Activated T-helper 17 cell treated with anti-CD3 and anti-CD28 coated beads, Interleukin-2, amount 50 U/mL, for 72 hours (primary cell): Measurements from ENCODE around the gene TEKT4. TPM values are rescaled to one million over a fixed set of nuclear protein-coding genes. Genes with fewer than 3 reads are reported as not detected.
"Not testable (repeated sequence)": the region's sequence is repeated elsewhere in the genome, so short reads cannot be mapped to it uniquely, and the experiment has no call there.

Experiments used
- ATAC-seq: fragments of 150-1000 bp; cut with Tn5 transposase; replicated peaks from 2 replicates; pipeline ENCODE4 v1.10.0; 2021; ENCODE audit warnings: mild to moderate bottlenecking, moderate library complexity
- H3K27ac Mint-ChIP-seq: one replicate; pipeline ENCODE4 v1.8.0; 2022; ENCODE audit warnings: mixed read lengths
- H3K27me3 Mint-ChIP-seq: one replicate; pipeline ENCODE4 v1.8.0; 2022; ENCODE audit warnings: mixed read lengths
- H3K36me3 Mint-ChIP-seq: one replicate; pipeline ENCODE4 v1.8.0; 2022; ENCODE audit warnings: low read depth, mild to moderate bottlenecking, mixed read lengths
- H3K4me1 Mint-ChIP-seq: one replicate; pipeline ENCODE4 v1.8.0; 2022; ENCODE audit warnings: mixed read lengths
- H3K4me3 Mint-ChIP-seq: one replicate; pipeline ENCODE4 v1.8.0; 2022; ENCODE audit warnings: mild to moderate bottlenecking, mixed read lengths
- H3K9me3 Mint-ChIP-seq: one replicate; pipeline ENCODE4 v1.8.0; 2022; ENCODE audit warnings: mixed read lengths
- total RNA-seq, 2 donors: library from RNA; stranded (reverse); gene quantifications; one replicate each; pipeline ENCODE4 v1.2.3, GENCODE V29; 2022

Gene TEKT4, protein sequence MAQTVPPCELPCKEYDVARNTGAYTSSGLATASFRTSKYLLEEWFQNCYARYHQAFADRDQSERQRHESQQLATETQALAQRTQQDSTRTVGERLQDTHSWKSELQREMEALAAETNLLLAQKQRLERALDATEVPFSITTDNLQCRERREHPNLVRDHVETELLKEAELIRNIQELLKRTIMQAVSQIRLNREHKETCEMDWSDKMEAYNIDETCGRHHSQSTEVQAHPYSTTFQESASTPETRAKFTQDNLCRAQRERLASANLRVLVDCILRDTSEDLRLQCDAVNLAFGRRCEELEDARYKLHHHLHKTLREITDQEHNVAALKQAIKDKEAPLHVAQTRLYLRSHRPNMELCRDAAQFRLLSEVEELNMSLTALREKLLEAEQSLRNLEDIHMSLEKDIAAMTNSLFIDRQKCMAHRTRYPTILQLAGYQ
- not detected for total RNA-seq

DNA sequence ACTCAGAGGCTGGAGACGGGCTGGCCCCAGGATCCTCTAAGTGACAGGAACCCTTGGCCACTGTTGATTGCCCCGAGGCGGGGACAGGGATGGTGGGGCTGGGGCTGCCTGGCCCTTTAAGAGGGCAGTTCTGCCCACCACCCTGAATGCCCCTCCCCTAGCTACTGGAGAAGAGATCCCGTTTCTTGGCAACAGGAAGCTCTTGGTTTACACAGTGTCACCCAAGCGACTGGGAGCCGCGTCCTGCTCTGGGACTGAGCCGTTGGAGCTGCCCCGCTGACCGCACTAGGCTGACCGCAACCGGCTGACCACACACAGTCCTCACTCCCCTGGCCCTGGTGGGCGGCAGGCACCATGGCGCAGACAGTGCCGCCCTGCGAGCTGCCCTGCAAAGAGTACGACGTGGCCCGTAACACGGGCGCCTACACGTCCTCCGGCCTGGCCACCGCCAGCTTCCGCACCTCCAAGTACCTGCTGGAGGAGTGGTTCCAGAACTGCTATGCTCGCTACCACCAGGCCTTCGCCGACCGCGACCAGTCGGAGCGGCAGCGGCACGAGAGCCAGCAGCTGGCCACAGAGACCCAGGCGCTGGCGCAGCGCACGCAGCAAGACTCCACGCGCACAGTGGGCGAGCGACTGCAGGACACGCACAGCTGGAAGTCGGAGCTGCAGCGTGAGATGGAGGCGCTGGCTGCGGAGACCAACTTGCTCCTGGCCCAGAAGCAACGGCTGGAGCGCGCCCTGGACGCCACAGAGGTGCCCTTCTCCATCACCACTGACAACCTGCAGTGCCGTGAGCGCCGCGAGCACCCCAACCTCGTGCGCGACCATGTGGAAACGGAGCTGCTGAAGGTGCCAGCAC, at the start of gene TEKT4:
Gene TEKT4, plus strand, starts transcription at position 205 of the 862 bp plus-strand sequence. Its CDS starts 150 bp downstream, at position 355.
- H3K36me3 Mint-ChIP-seq: no peaks in the 10 kb centered on the region
- ATAC-seq: no peak
- H3K4me1 Mint-ChIP-seq: no peaks in the 10 kb centered on the region
- H3K27ac Mint-ChIP-seq: no peak within 1 kb of the TSS
- peaks cover 6% of the 10 kb centered on the region for H3K27me3 Mint-ChIP-seq
- H3K4me3 Mint-ChIP-seq: no peak within 1 kb of the TSS
- no peaks in the 10 kb centered on the region for H3K9me3 Mint-ChIP-seq

DNA sequence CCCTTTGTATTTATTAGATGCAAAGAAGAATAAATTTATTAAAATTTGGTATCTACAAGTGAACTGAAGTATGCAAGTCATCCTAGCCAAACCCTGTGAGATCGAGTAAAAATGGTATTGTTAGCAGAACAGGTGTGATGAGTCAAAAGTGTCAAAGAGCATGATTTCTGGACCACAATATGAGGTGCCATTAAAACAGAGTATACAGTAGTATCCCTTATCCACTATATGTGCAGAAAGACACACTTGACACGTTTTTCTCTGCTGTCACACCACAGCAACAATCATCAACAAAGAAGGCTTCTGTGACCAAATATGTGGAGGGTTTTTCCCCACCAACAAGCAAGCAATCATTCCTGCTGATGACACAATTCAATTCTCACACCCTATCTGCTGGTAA, 32.0 kb upstream of the TEKT4 start:
- H3K9me3 Mint-ChIP-seq, H3K27ac Mint-ChIP-seq, H3K4me3 Mint-ChIP-seq, ATAC-seq, H3K4me1 Mint-ChIP-seq, H3K36me3 Mint-ChIP-seq, H3K27me3 Mint-ChIP-seq: not testable (repeated sequence)

DNA sequence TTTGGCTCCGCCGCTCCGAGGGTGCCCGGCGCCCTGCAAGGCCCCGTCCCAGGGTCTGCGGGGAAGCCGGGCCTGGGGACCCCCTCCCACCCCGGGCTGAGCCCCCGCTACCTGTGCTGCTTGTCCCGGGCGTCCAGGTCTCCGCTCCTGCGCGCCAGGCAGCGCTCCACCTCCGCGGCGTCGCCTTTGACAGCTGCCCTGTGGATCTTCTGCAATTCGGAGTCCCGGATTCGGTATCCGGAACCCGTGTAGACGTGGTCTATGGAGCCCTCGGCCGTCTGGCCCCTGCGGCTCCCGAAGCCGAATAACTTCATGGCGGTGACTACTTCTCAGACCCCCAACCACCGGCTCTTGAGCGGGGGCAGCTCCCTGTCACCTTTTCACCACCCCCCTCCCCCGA, 14.4 kb upstream of the TEKT4 start:
- H3K4me3 Mint-ChIP-seq: peak overlapping the region; percentile 29
- H3K27ac Mint-ChIP-seq, H3K9me3 Mint-ChIP-seq, H3K36me3 Mint-ChIP-seq, H3K4me1 Mint-ChIP-seq, ATAC-seq: not testable (repeated sequence)
- peaks cover 22% of the 10 kb centered on the region for H3K27me3 Mint-ChIP-seq

DNA sequence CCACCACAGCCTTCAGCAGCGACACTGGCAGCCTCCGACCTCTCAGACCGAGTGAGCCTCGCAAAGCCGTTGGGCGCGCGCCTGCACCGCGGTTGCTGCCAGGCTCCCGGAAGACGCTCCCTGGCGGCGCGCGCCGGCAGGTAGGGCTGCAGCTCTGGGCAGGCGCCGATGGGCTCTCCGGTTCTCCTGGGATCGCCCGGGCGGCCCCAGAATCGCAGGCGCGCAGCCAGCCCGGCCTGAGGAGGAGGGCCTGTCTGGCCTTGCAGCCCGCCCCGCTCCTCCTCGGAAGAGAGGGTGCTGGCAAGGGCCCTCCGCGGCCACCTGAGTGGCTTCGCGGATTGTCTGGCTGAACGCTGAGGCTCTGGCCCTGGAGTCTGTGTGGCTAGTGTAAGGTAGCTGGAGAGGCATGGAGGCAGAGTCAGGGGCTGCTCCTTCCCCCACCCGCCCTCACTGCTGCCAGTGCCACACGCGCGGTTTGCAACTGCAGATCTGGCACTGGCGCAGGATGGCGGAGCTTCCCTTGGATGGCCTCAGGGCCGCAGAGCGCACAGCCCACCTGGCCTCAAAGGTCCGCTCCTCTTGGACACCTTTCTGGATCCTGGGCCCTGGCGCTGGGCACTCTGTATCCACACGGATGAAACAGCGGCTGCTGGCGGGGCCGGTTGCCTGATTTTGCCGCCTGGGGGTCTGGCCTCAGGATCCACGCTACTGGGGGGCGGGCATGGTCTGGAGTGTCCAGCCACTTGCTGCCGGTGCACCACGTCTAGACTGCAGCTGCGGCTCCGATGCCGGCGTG, 13.7 kb upstream of the TEKT4 start:
- H3K4me1 Mint-ChIP-seq, H3K9me3 Mint-ChIP-seq, H3K27ac Mint-ChIP-seq, ATAC-seq, H3K36me3 Mint-ChIP-seq: not testable (repeated sequence)
- Mint-ChIP-seq H3K27me3 (peaks cover 24% of the 10 kb centered on the region), H3K4me3 (peak overlapping the region; percentile 29)

DNA sequence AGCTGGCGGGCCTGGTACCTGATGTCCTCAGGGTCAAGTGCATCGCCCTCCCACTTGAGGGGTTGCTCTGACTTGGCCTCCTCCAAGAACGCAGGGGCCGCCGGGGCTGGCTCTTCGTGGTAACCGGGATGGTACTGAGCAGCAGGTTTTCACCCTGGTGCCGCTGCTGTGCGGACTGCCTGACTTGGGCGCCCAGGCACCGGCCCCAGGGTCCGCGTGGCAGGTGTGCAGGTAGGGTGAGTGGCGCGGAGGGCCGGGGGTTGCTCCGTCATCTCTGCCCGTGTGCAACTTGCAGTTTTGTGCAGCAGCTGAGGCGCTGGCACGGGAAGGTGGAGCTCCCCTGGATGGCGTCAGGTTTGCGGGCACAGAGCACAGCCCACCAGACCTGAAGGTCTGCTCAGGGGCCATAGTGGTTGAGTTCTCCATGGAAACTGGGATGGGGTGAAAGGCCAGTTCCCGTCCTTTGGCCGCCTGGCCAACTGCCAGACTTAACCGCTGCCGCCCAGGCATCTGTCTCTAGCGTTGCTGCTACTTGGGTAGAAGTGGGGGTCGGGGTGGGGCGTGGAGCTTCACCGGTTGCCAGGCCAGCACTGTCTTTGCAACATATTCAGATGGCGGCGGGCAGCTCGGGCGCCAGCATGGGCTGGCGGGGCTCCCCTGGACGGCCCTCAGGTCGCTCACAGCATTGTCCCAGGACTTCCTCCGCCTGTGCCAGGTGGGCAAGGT, 12.9 kb upstream of the TEKT4 start:
- not testable (repeated sequence) for H3K4me1 Mint-ChIP-seq, H3K36me3 Mint-ChIP-seq, H3K27ac Mint-ChIP-seq, ATAC-seq, H3K4me3 Mint-ChIP-seq, H3K9me3 Mint-ChIP-seq
- H3K27me3 Mint-ChIP-seq: peaks cover 26% of the 10 kb centered on the region

DNA sequence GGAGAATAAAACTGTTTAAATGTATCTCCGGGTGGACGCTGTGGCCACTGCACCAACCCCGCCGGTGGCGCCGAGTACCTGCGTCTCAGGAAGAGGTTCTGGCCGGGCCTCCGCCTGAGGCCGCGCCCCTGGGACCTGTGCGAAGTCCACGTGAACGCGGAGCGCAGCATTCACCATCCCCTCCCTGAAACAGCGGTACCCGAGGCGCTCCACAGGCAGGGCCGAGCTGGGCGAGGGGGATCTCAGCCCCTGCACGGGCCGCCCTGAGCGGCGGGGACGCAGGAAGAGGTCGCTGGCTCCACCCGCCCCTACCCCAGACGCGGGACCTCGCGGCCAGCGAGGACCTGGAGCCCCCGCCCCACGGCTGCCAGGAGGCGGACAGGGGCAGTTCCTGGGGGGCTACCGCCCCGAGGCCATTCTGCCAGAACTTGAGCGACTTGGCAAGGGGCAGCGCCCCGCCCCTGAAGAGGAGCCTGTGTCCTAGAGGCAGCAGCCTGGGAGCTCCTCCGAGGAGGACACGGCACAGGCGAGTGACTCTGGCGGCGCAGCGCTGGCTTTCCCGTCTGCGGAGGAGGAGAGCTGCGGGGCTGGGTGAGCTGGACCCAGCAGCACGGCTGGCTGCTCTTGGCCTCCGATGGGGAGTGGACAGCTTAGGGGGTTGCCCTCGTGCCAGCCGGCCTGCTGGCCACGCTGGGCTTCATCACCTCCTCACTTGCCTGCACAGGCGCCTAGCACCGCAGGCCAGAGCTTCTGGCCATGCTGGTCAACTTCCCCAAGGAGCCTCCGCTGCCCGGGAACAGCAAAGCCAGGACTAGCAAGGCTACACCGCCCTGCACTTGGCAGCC, 9.7 kb upstream of the TEKT4 start:
- ATAC-seq: no peak
- Mint-ChIP-seq H3K9me3 (no peaks in the 10 kb centered on the region), H3K27ac (no peak overlapping the region), H3K4me3 (no peak overlapping the region), H3K36me3 (no peaks in the 10 kb centered on the region), H3K27me3 (peaks cover 31% of the 10 kb centered on the region), H3K4me1 (no peaks in the 10 kb centered on the region)

DNA sequence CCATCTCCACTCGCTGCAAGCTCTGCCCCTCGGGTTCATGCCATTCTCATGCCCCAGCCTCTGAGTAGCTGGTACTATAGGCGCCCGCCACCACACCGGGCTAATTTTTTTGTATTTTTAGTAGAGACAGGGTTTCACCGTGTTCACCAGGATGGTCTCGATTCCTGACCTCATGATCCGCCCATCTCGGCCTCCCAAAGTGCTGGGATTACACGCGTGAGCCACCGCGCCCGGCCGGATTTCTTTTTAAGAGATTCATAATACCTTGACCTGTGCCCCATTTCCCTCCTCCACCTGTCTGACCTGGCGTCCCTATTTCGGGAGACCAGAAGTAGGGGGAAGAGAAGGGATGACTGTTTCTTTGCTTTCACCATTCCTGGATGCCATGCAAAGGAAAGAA, 8.3 kb upstream of the TEKT4 start:
- H3K36me3 Mint-ChIP-seq, H3K27ac Mint-ChIP-seq, H3K4me3 Mint-ChIP-seq, H3K9me3 Mint-ChIP-seq, H3K4me1 Mint-ChIP-seq, ATAC-seq: not testable (repeated sequence)
- H3K27me3 Mint-ChIP-seq: peaks cover 25% of the 10 kb centered on the region

DNA sequence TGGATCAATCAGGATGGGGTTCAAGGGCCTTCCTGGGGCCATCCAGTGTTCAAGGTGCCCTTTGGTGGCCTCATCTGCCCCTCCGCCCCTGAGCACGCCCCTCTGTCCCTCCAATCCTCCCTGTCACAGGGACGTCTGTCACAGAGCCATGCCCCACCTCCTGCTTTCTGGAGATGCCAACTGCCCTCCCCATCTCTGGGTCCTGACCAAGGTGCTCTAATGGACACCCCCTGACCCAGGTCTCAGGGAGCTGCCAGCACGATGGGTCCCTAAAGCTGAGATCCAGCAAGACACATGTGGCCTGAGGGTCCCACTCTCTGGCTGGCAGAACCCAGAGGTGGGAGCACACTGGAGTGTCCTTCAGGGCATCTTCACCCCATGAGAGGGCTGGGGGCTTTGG, 2.1 kb upstream of the TEKT4 start:
- Mint-ChIP-seq H3K27me3 (peaks cover 6% of the 10 kb centered on the region), H3K27ac (no peak overlapping the region), H3K4me1 (no peaks in the 10 kb centered on the region), H3K36me3 (no peaks in the 10 kb centered on the region), H3K9me3 (no peaks in the 10 kb centered on the region), H3K4me3 (no peak overlapping the region)
- ATAC-seq: no peak

DNA sequence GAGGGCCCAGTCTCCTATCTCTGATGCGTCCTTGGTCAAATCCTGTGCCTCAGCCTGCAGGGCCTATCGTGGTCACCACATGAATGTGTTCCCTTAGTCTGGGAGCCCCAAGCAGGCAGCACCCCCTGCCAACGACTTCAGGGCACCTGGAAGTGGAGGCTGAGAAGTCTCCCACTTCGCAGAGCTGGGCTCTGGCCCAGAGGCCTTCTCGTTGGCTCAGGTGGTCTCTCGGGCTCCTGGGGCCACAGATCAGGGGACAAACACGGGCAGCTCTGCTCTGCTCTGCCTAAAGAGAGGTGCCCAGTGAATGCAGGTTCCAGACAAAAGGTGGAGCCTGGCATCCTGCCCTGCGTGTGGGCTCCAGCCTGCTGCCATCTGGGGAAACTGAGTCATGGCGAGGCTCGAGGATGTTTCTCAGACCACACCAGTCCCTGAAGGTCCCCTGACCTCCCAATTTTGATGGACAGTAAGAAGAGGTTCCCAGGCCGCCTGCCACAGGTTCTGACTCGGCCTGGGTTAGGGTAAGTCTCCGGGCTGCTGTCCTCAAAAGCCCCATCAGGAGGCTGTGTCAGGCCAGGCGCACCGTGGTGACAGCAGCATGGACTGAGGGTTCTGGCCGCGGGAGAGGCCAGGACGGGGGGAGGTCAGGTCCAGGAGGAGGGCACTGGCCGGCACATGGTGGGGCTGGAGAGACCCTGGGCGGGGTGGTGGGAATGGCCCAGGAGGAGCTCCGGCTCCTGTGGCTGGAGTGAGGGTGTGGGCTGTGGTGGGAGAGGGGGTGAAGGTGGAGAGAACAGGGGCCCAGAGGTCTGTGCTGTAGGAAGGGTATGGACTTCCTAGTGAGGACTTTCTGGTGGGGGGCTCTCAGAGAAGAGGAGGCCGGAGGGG, 1.4 kb upstream of the TEKT4 start:
- Mint-ChIP-seq H3K36me3 (no peaks in the 10 kb centered on the region), H3K4me3 (no peak overlapping the region), H3K4me1 (no peaks in the 10 kb centered on the region), H3K27me3 (peaks cover 6% of the 10 kb centered on the region), H3K27ac (no peak overlapping the region), H3K9me3 (no peaks in the 10 kb centered on the region)
- ATAC-seq: no peak

DNA sequence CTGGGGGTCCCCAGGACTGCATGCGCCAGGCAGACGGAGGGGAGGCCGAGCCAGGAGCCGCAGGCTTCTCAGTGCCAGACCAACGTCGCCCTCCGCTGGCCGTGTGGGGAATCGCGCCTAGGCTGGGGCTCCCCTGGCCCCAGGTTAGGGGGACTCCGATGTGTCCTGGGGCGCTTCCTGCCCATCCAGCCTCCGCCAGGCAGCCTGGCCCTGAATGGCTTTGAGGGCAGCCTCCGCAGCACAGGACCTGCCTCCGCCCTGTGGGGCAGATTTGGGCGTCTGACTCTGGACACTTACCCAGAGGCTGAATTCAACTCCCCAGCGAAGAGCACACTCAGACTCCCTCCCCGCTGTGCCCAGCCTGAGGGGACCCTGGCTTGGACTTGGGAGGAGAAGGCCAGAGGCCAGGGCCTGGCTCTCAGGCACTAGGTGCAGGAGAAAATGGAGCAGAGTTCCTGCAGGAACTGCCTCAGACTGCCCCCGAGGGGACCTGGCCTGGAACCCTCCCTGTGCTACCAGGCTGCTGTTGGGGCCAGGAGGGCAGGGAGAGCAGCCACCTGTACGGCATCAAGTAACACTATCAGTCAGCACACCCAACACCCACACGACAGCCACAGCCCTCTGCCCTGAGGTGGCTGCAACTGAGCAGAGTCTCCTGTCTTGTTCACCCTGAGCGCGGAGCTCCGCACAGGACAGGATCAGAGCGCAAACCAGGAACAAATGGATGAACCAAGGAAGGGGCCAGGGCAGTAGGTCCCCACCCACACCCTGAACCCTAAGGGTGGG, 597 bp upstream of the TEKT4 start:
- ATAC-seq: no peak
- Mint-ChIP-seq H3K9me3 (no peaks in the 10 kb centered on the region), H3K27ac (no peak overlapping the region), H3K36me3 (no peaks in the 10 kb centered on the region), H3K4me3 (no peak overlapping the region), H3K4me1 (no peaks in the 10 kb centered on the region), H3K27me3 (peaks cover 6% of the 10 kb centered on the region)

DNA sequence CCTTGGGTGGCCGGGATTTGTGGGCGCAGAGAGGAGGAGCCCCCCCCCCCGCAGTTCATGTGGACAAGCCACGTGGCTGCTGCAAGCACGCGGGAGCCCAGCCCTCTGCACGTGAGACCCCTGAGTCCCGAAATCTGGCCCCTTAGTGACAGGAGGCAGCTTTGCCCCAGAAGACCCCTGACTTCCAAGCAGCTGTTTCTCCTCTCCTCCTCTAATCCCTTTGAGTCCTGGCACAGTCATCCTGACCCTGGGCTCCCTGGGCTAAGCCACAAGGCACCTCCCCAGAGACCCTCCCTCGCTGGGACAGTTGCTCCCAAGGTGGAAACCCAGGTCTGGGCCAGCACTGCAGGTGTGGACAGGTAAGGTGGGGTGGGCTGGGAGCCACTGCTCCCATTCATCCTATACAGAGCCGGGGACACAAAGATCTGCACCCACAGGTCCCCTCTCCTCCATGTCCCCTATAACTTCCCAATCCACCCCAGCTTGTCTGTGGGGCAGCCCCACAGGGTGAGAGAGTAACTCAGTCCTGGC, 923 bp downstream of the TEKT4 start:
- Mint-ChIP-seq H3K9me3 (no peaks in the 10 kb centered on the region), H3K27ac (no peak overlapping the region), H3K27me3 (peaks cover 6% of the 10 kb centered on the region), H3K36me3 (no peaks in the 10 kb centered on the region), H3K4me1 (no peaks in the 10 kb centered on the region), H3K4me3 (no peak overlapping the region)
- no peak for ATAC-seq
